Fibroblast of pulmonary artery (primary cell): ENCODE measurements around the gene MYLK.
"Not testable (repeated sequence)": the region's sequence is repeated elsewhere in the genome, so short reads cannot be mapped to it uniquely, and the experiment has no call there.

Experiments used
- DNase-seq: peaks from one replicate; pipeline ENCODE4 v3.0.0-alpha.2; 2010; ENCODE audit warnings: low read depth
- H3K4me3 ChIP-seq: replicated peaks from 2 replicates; pipeline ENCODE4 v1.5.1; 2011; ENCODE audit warnings: low read depth, mild to moderate bottlenecking, control low read depth, low read length, moderate library complexity
- TF ChIP-seq, protein P1 (sequence below): IDR thresholded peaks from 2 replicates; pipeline ENCODE4 v1.5.1; 2011; ENCODE audit warnings: mild to moderate bottlenecking, control low read depth, low read length, inconsistent platforms; ENCODE audit errors: missing control alignments

The MYLK gene

DNA sequence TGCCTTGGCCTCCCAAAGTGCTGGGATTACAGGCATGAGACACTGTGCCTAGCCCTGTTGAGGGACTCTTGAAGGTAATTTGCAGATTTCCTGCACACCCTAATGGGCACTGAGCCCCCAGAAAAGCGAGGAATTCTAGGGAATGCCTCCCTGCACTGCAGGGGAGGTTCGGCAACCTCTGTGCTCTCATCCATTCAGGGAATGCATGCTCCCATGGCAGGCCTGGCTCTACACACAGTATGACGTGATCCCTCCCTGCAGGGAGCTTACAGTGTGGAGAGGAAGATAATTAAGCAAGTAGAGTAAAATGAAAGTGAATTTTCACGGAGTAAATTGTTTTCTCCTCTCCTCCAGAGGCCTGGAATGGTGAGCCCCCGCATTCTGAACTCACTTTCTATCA lies 166.0 kb downstream of the MYLK start:
- no peak for DNase-seq
- no peak overlapping the region for H3K4me3 ChIP-seq
- TF ChIP-seq, protein P1, sequence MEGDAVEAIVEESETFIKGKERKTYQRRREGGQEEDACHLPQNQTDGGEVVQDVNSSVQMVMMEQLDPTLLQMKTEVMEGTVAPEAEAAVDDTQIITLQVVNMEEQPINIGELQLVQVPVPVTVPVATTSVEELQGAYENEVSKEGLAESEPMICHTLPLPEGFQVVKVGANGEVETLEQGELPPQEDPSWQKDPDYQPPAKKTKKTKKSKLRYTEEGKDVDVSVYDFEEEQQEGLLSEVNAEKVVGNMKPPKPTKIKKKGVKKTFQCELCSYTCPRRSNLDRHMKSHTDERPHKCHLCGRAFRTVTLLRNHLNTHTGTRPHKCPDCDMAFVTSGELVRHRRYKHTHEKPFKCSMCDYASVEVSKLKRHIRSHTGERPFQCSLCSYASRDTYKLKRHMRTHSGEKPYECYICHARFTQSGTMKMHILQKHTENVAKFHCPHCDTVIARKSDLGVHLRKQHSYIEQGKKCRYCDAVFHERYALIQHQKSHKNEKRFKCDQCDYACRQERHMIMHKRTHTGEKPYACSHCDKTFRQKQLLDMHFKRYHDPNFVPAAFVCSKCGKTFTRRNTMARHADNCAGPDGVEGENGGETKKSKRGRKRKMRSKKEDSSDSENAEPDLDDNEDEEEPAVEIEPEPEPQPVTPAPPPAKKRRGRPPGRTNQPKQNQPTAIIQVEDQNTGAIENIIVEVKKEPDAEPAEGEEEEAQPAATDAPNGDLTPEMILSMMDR = no peak

DNA sequence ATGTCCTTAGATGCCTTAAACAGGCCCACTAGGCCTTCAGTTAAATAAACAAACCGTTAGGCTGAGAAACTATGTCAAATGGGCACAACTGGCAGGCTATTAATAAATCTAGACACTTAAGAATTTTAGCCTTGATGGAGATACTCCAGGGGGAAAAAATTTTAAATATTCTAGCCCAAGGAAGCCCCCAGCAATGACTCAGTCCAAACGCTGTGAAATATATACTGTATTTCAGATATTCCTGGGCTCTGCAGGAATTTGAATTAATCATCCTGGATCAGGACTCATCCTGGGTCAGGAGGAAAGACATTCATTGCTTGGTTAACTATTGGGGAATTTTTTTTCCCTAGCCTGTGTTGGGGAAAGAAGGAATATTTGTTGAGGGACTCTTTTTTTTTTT lies 166.7 kb downstream of the MYLK start:
- DNase-seq, H3K4me3 ChIP-seq: not testable (repeated sequence)

DNA sequence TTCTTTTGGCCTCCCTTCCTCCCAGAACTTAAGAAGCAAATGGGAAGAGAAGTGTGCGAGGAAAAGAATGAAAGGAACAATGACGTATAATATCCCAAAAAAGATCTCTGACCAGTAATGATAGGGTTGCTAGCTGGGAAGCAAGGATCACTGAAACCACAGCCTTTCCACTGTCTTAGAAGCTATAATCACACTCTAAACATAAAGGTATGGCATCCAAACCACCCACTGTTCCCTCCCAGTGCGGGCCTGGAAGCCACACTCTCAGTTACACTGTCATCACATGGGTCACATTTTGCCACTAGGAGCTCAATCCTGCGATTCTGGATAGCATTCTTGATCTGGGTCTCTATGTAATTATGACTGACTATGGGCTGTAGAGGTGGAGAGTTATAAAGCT lies 167.7 kb downstream of the MYLK start:
- TF ChIP-seq, protein P1 = no peak
- no peak for DNase-seq

DNA sequence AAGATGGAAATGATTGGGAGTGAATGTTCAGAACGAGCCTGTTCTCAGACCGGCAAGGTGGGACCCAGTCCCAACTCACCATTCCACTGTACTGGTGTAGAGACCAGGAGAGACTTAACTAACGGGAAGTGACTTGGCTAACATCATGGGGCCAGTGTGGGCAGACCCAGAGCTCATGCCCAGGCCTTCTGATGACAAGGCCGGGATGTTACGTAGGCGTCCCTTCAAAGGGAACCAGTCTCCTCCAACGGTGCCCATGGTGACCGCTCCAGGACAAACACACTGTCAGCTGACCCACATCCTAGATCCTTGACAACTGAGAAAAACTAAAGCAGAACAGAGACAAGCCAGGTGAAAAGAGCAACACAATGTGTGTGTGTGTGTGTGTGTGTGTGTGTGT lies 170.9 kb downstream of the MYLK start:
- no peak for DNase-seq
- H3K4me3 ChIP-seq = no peak overlapping the region
- TF ChIP-seq, protein P1 = no peak

More for the DNA sequence above, 167.7 kb downstream of the MYLK start:
- no peak overlapping the region for H3K4me3 ChIP-seq

DNA sequence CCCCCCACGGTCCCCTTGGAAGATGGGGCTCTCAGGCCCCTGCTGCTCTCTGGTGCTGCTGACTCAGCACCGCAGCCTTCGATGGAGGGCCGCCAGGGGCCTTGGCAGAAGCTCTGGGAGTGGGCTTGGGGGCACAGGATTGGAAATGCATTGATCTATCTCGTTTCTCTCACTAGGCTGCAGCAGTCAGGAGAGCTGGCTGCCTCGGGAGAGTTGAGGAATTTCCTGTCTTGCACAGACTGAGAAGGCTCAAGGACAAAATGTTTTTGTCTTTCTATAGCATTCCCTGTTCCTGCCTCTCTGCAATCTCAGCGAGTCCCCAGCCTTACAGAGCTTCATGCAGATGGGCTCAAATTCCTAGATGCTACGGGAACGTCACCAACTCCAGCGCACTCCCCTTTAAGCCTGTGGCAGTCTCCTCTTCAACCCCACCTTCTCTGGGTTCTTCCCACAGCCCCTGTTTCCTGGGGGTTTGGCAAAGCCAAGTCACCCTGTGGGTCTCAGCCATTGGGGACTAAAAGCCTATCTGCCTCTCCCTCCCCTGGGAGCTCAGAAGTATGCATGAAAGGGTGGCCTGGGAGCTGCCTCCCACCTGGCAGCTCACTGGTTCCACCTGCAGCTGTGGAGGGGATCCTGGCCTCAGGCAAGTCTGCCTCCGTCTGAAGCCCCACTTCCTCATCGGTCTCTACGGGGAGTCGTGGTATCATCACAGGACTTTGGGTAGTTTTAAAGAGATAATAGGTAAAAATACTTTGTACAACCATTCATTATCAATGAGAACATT lies 171.9 kb downstream of the MYLK start:
- TF ChIP-seq, protein P1 = no peak
- H3K4me3 ChIP-seq = no peak overlapping the region
- peak; percentile 57 for DNase-seq

DNA sequence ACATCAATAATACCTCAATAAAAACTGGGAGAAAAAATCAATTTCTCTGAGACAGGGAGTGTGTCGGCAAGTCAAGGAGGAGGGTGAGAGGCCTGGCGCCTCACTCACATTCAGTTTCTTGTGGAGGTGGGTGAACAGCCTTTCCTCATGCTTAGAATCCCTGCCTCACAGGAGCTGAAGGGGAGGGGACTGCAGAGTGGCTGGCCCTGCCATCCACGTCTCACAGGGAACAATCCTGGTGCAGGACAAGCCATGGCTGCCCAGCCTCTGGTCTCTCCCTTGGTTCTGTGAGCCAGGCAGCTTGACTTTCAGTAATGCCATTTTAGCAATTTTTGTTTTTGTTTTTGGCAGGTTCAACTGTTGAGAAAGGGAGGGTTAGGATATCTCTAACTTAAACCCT lies 172.8 kb downstream of the MYLK start:
- TF ChIP-seq, protein P1 = no peak
- no peak overlapping the region for H3K4me3 ChIP-seq
- DNase-seq = no peak

DNA sequence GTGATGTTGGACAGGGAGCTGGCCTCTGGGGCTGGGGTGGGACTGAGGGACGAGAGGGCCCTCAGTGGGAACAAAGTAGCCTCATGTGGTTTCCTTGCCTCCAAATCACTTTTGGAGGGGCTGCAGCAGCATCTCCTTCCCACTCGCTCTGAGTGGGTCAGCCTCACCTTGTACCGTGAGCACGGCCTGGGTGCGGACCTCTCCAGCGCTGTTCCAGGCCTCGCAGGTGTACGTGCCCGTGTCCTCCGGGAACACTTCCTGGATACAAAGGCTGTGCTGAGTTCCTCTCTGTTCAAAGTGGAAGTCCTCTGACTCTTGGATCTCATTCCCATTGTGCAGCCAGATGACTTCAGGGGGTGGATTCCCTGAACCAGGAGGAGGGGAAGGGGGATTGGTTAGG lies 175.6 kb downstream of the MYLK start:
- TF ChIP-seq, protein P1 = no peak
- H3K4me3 ChIP-seq = no peak overlapping the region
- no peak for DNase-seq

DNA sequence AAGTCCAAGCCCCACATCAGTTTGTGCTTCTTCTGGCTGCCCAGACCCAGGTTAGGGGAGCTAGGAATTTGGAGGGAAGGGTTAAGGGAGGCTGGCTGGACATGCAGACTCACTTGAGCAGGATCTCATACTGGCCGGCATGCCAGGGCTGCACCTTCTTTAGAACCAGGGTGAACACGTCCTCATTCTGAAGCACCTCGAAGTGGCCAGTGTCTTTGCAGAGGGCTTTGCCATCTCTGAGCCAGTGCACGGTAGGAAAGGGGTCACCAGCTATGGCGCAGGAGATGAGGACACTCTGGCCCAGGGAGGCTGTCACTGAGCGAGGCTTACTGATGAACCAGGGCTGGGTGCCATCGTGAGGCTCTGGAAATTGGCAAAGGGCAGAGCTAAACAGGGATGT lies 176.5 kb downstream of the MYLK start:
- not testable (repeated sequence) for H3K4me3 ChIP-seq, DNase-seq
